ENCODE results near the gene HEPHL1.

The HEPHL1 gene

DNA sequence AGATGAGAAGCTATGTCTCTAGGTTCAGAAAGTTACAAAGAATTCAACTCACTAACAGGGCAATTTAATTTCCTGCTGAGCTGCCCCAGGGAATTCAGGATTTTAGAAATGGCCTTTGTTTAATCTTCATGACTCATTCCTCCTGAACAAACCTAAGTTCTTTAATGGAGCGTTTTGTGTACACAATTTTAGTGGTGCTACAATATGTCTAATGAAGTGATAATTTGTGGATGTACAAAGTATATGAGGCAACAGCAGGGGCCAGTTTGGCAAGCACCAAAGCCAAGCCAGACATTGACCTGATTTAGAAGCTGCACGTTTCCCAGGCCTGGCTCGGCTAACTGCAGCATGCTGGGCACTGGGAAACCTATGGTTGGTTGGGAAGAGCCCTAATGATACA, 34.4 kb upstream of the HEPHL1 start:
- Histone ChIP-seq H3K9me3 (ENCODE audit: insufficient read depth, low read length) (no peaks in the 10 kb centered on the region), H3F3A (ENCODE audit: insufficient read depth) (no peaks in the 10 kb centered on the region), H3K9me2 (replicated peaks; ENCODE audit: insufficient read depth, low read length) (no peaks in the 10 kb centered on the region), H2AFZ (ENCODE audit: low read depth, low read length, severe bottlenecking) (no peak overlapping the region), H3K36me3 (ENCODE audit: low read length) (no peaks in the 10 kb centered on the region), H4K20me1 (ENCODE audit: low read depth, low read length) (no peaks in the 10 kb centered on the region), H3K27me3 (ENCODE audit: low read length) (no peaks in the 10 kb centered on the region), H3K4me2 (ENCODE audit: low read depth, low read length, poor library complexity, severe bottlenecking) (no peak overlapping the region), H3K27ac (ENCODE audit: low read depth, low read length) (no peak overlapping the region), H3K9ac (ENCODE audit: low read length) (no peak overlapping the region), H3K4me3 (ENCODE audit: insufficient read depth, low read length, poor library complexity, severe bottlenecking) (no peak overlapping the region), H3K79me2 (ENCODE audit: insufficient read depth, low read length) (no peaks in the 10 kb centered on the region)
- TF ChIP-seq CTCF (IDR thresholded peaks at IDR 0.05; ENCODE audit: insufficient read depth, low read length, poor library complexity, severe bottlenecking) (no peak), EZH2phosphoT487 (conservative IDR thresholded peaks at IDR 0.05; ENCODE audit: low read length) (no peak)

DNA sequence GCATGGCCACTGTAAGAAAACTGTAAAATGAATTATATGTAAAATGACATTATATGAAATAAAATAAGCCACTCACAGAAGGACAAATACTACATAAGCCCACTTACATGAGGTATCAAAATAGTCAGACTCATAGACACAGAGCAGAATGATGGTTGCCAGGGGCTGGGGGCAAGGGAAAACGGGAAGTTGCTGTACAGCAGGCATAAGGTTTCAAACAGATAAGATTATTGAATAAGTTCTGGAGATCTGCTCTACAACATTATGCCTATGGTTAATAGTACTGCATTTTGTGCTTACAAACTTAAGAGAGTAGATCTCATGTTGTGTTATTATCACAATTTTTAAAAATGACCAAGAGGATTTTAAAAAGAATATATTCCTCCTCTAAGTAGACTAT, 32.7 kb upstream of the HEPHL1 start:
- no peaks in the 10 kb centered on the region for H3K27me3 ChIP-seq (ENCODE audit: low read length)
- H3F3A ChIP-seq (ENCODE audit: insufficient read depth) = no peaks in the 10 kb centered on the region
- H3K4me2 ChIP-seq (ENCODE audit: low read depth, low read length, poor library complexity, severe bottlenecking) = no peak overlapping the region
- H3K36me3 ChIP-seq (ENCODE audit: low read length) = no peaks in the 10 kb centered on the region
- H3K9me3 ChIP-seq (ENCODE audit: insufficient read depth, low read length) = no peaks in the 10 kb centered on the region
- H3K4me3 ChIP-seq (ENCODE audit: insufficient read depth, low read length, poor library complexity, severe bottlenecking) = no peak overlapping the region
- TF ChIP-seq EZH2phosphoT487 (conservative IDR thresholded peaks at IDR 0.05; ENCODE audit: low read length) = no peak
- no peak for TF ChIP-seq CTCF (IDR thresholded peaks at IDR 0.05; ENCODE audit: insufficient read depth, low read length, poor library complexity, severe bottlenecking)
- H3K79me2 ChIP-seq (ENCODE audit: insufficient read depth, low read length) = no peaks in the 10 kb centered on the region
- H3K9me2 ChIP-seq (replicated peaks; ENCODE audit: insufficient read depth, low read length) = no peaks in the 10 kb centered on the region
- no peak overlapping the region for H3K9ac ChIP-seq (ENCODE audit: low read length)
- no peaks in the 10 kb centered on the region for H4K20me1 ChIP-seq (ENCODE audit: low read depth, low read length)
- no peak overlapping the region for H3K27ac ChIP-seq (ENCODE audit: low read depth, low read length)
- no peak overlapping the region for H2AFZ ChIP-seq (ENCODE audit: low read depth, low read length, severe bottlenecking)

DNA sequence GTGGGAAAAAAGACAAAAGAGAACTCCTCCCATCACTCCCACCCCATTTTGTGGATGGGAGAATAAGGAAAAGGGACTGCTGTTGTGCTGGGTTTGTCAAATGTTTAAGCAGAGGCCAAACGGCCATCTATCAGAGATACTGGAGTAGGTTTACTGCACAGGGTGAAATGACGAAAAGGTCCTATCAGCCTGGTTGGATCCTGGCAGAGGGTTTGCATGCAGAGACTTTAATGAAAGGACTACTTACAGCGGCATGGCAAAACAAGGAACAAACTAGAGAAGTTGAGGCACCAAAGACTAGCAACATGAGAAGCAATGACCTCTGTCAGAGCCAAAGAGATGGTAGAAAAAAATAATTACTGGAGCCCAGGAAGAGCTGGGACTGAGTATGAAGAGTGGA, 32.2 kb upstream of the HEPHL1 start:
- H3K4me2 ChIP-seq (ENCODE audit: low read depth, low read length, poor library complexity, severe bottlenecking) = no peak overlapping the region
- H3K79me2 ChIP-seq (ENCODE audit: insufficient read depth, low read length) = no peaks in the 10 kb centered on the region
- TF ChIP-seq EZH2phosphoT487 (conservative IDR thresholded peaks at IDR 0.05; ENCODE audit: low read length) (no peak), CTCF (IDR thresholded peaks at IDR 0.05; ENCODE audit: insufficient read depth, low read length, poor library complexity, severe bottlenecking) (no peak)
- no peaks in the 10 kb centered on the region for H3K36me3 ChIP-seq (ENCODE audit: low read length)
- H4K20me1 ChIP-seq (ENCODE audit: low read depth, low read length) = no peaks in the 10 kb centered on the region
- no peak overlapping the region for H2AFZ ChIP-seq (ENCODE audit: low read depth, low read length, severe bottlenecking)
- H3K9me2 ChIP-seq (replicated peaks; ENCODE audit: insufficient read depth, low read length) = no peaks in the 10 kb centered on the region
- no peaks in the 10 kb centered on the region for H3K9me3 ChIP-seq (ENCODE audit: insufficient read depth, low read length)
- H3K4me3 ChIP-seq (ENCODE audit: insufficient read depth, low read length, poor library complexity, severe bottlenecking) = no peak overlapping the region
- H3K27me3 ChIP-seq (ENCODE audit: low read length) = no peaks in the 10 kb centered on the region
- no peaks in the 10 kb centered on the region for H3F3A ChIP-seq (ENCODE audit: insufficient read depth)
- H3K9ac ChIP-seq (ENCODE audit: low read length) = no peak overlapping the region
- H3K27ac ChIP-seq (ENCODE audit: low read depth, low read length) = no peak overlapping the region

DNA sequence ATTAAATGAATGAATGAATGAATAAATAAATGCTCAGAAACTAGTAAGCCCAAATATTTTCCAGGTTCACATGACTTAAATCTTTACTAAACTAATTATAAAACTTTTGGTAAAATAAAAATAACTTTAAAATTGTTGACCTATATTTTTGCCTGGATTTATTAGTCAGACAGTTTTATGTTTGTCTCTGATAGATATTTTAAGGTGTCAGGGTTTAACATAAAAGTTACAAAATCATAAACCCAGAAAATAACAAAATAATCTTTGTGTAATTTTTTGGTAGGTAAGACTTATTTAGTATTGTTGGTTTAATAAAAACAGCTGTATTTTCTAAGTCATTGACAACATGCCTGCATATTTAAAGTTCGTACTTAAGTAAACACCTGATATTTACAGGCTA, 27.4 kb upstream of the HEPHL1 start:
- no peaks in the 10 kb centered on the region for H3K36me3 ChIP-seq (ENCODE audit: low read length)
- H3K79me2 ChIP-seq (ENCODE audit: insufficient read depth, low read length) = no peaks in the 10 kb centered on the region
- TF ChIP-seq CTCF (IDR thresholded peaks at IDR 0.05; ENCODE audit: insufficient read depth, low read length, poor library complexity, severe bottlenecking) = no peak
- no peak for TF ChIP-seq EZH2phosphoT487 (conservative IDR thresholded peaks at IDR 0.05; ENCODE audit: low read length)
- H3K4me3 ChIP-seq (ENCODE audit: insufficient read depth, low read length, poor library complexity, severe bottlenecking) = no peak overlapping the region
- no peaks in the 10 kb centered on the region for H3K9me3 ChIP-seq (ENCODE audit: insufficient read depth, low read length)
- no peaks in the 10 kb centered on the region for H3K9me2 ChIP-seq (replicated peaks; ENCODE audit: insufficient read depth, low read length)
- H3F3A ChIP-seq (ENCODE audit: insufficient read depth) = no peaks in the 10 kb centered on the region
- no peaks in the 10 kb centered on the region for H3K27me3 ChIP-seq (ENCODE audit: low read length)
- H3K27ac ChIP-seq (ENCODE audit: low read depth, low read length) = no peak overlapping the region
- no peak overlapping the region for H3K4me2 ChIP-seq (ENCODE audit: low read depth, low read length, poor library complexity, severe bottlenecking)
- no peak overlapping the region for H2AFZ ChIP-seq (ENCODE audit: low read depth, low read length, severe bottlenecking)
- H3K9ac ChIP-seq (ENCODE audit: low read length) = no peak overlapping the region
- H4K20me1 ChIP-seq (ENCODE audit: low read depth, low read length) = no peaks in the 10 kb centered on the region

Measured in SU-DHL-6 (cell line).